GM23338 (cell line): Measurements from ENCODE around the gene KCNQ5. TPM values are rescaled to one million over a fixed set of nuclear protein-coding genes. Genes with fewer than 3 reads are reported as not detected.

Experiments used
- ATAC-seq: fragments of 200-7000 bp; cut with Tn5 transposase; 3 replicates; pipeline ENCODE4 v1.9.1; 2020
- DNase-seq: peaks from one replicate; pipeline ENCODE4 v3.0.0-alpha.2; 2015; ENCODE audit warnings: low spot score
- H2AFZ ChIP-seq: fragments of 200-600 bp; sonication (generic); 2 replicates; pipeline ENCODE4 v1.8.0; 2016; ENCODE audit warnings: antibody characterized with exemption, mild to moderate bottlenecking, moderate library complexity
- H3F3A ChIP-seq: fragments of 200-600 bp; sonication (generic); replicated peaks from 2 replicates; pipeline ENCODE4 v1.8.0; 2017; ENCODE audit warnings: antibody characterized with exemption, mixed run types, low read depth
- H3K27ac ChIP-seq: fragments of 200-600 bp; sonication (generic); 2 replicates; pipeline ENCODE4 v1.6.1; 2016; ENCODE audit warnings: low read depth
- H3K27me3 ChIP-seq: fragments of 200-600 bp; sonication (generic); 2 replicates; pipeline ENCODE4 v1.8.0; 2016; ENCODE audit warnings: mild to moderate bottlenecking, mixed run types, moderate library complexity; ENCODE audit not compliant: insufficient read depth
- H3K36me3 ChIP-seq: fragments of 200-600 bp; sonication (generic); 2 replicates; pipeline ENCODE4 v1.8.0; 2016; ENCODE audit warnings: mild to moderate bottlenecking; ENCODE audit not compliant: insufficient read depth
- H3K4me1 ChIP-seq: fragments of 200-600 bp; sonication (generic); 2 replicates; pipeline ENCODE4 v1.8.0; 2016; ENCODE audit warnings: mild to moderate bottlenecking, moderate library complexity; ENCODE audit not compliant: insufficient read depth
- H3K4me2 ChIP-seq: fragments of 200-600 bp; sonication (generic); 2 replicates; pipeline ENCODE4 v1.7.1; 2017; ENCODE audit warnings: mixed run types
- H3K4me3 ChIP-seq: fragments of 200-600 bp; sonication (generic); 2 replicates; pipeline ENCODE4 v1.6.1; 2016; ENCODE audit warnings: mixed run types
- H3K79me2 ChIP-seq: fragments of 200-600 bp; sonication (generic); replicated peaks from 2 replicates; pipeline ENCODE4 v1.8.0; 2017; ENCODE audit warnings: mild to moderate bottlenecking; ENCODE audit not compliant: insufficient read depth
- H3K9me2 ChIP-seq: fragments of 200-600 bp; sonication (generic); 2 replicates; pipeline ENCODE4 v1.8.0; 2017; ENCODE audit not compliant: insufficient read depth
- H4K20me1 ChIP-seq: fragments of 200-600 bp; sonication (generic); replicated peaks from 2 replicates; pipeline ENCODE4 v1.8.0; 2017; ENCODE audit warnings: mild to moderate bottlenecking; ENCODE audit not compliant: insufficient read depth
- H3K27ac Mint-ChIP-seq: 2 replicates; pipeline ENCODE4 v1.8.0; 2020; ENCODE audit warnings: inconsistent platforms, mild to moderate bottlenecking, moderate library complexity, mixed read lengths
- H3K27me3 Mint-ChIP-seq: 3 replicates; pipeline ENCODE4 v1.8.0; 2022; ENCODE audit warnings: low read depth, mild to moderate bottlenecking, moderate library complexity, mixed read lengths, inconsistent platforms; ENCODE audit not compliant: insufficient read depth, poor library complexity
- H3K36me3 Mint-ChIP-seq: 3 replicates; pipeline ENCODE4 v1.8.0; 2021; ENCODE audit warnings: low read depth, mild to moderate bottlenecking, inconsistent platforms, moderate library complexity, mixed read lengths
- H3K4me1 Mint-ChIP-seq: 3 replicates; pipeline ENCODE4 v1.8.0; 2020; ENCODE audit warnings: mild to moderate bottlenecking, inconsistent platforms, mixed read lengths
- H3K4me3 Mint-ChIP-seq: 3 replicates; pipeline ENCODE4 v1.8.0; 2021; ENCODE audit warnings: moderate library complexity, mild to moderate bottlenecking, inconsistent platforms, mixed read lengths
- H3K9me3 Mint-ChIP-seq: 3 replicates; pipeline ENCODE4 v1.8.0; 2020; ENCODE audit warnings: moderate library complexity, mild to moderate bottlenecking, inconsistent platforms, mixed read lengths
- CREB1 ChIP-seq: fragments of 250-450 bp; sonication (Bioruptor Pico); IDR thresholded peaks from 2 replicates; pipeline ENCODE4 v1.5.0; 2020; ENCODE audit warnings: low read depth, mild to moderate bottlenecking, moderate library complexity
- EZH2 ChIP-seq: fragments of 200-600 bp; sonication (generic); IDR thresholded peaks from one replicate; pipeline ENCODE4 v1.8.0; 2017; ENCODE audit warnings: antibody characterized with exemption, mild to moderate bottlenecking, low read depth; ENCODE audit not compliant: unreplicated experiment
- EZH2phosphoT487 ChIP-seq: fragments of 200-600 bp; sonication (generic); IDR thresholded peaks from one replicate; pipeline ENCODE4 v1.8.1; 2018; ENCODE audit warnings: antibody characterized with exemption; ENCODE audit not compliant: unreplicated experiment
- JUNB ChIP-seq: IDR thresholded peaks from one replicate; pipeline ENCODE4 v1.6.1; 2016; ENCODE audit warnings: antibody characterized with exemption; ENCODE audit not compliant: unreplicated experiment
- NANOG ChIP-seq: IDR thresholded peaks from 2 replicates; pipeline ENCODE4 v1.6.1; 2016; ENCODE audit warnings: antibody characterized with exemption, borderline replicate concordance
- POLR2AphosphoS5 ChIP-seq: IDR thresholded peaks from 2 replicates; pipeline ENCODE4 v1.6.1; 2016; ENCODE audit warnings: antibody characterized with exemption, low read depth
- STAT1 ChIP-seq: IDR thresholded peaks from one replicate; pipeline ENCODE4 v1.6.1; 2016; ENCODE audit warnings: antibody characterized with exemption; ENCODE audit not compliant: unreplicated experiment
- ZNF114 ChIP-seq: fragments of 250-450 bp; sonication (Bioruptor Pico); IDR thresholded peaks from 2 replicates; pipeline ENCODE4 v1.5.0; 2020; ENCODE audit warnings: mild to moderate bottlenecking, moderate library complexity
- ZNF331 ChIP-seq: fragments of 250-450 bp; sonication (Bioruptor Pico); IDR thresholded peaks from 2 replicates; pipeline ENCODE4 v1.5.0; 2020; ENCODE audit warnings: low read depth, mild to moderate bottlenecking, moderate library complexity
- polyA plus RNA-seq: library from polyadenylated mRNA; unstranded; fragments of >200 nt; fragmentation: Nextera tagmentation; extraction: Ambion mirVana; gene quantifications from 2 replicates; pipeline ENCODE4 v1.2.1, GENCODE V29; 2016
- total RNA-seq: library from RNA; depleted of rRNA; stranded (reverse); fragments of >200 nt; shearing (Covaris generic); gene quantifications from 2 replicates; pipeline ENCODE4 v1.2.3, GENCODE V29; 2014
- TF ChIP-seq, protein P1 (sequence below): fragments of 250-450 bp; sonication (Bioruptor Pico); IDR thresholded peaks from 2 replicates; pipeline ENCODE4 v1.5.0; 2020; ENCODE audit warnings: mild to moderate bottlenecking, moderate library complexity
- TF ChIP-seq, protein P2 (sequence below): IDR thresholded peaks from one replicate; pipeline ENCODE4 v1.6.1; 2018; ENCODE audit warnings: antibody characterized with exemption; ENCODE audit not compliant: unreplicated experiment
- TF ChIP-seq, protein P3 (sequence below), 2 experiments: fragments of 200-600 bp in 1 of 2; sonication (generic) in 1 of 2; conservative IDR thresholded peaks; 2 replicates each; pipeline versions ENCODE4 v1.5.1 to v1.6.1; 2016 to 2017; ENCODE audit warnings: antibody characterized with exemption in 2 of 2, low read depth in 2 of 2, mild to moderate bottlenecking in 2 of 2, moderate library complexity in 1 of 2
- TF ChIP-seq, protein P4 (sequence below): IDR thresholded peaks from 2 replicates; pipeline ENCODE4 v1.6.1; 2016; ENCODE audit warnings: antibody characterized with exemption

KCNQ5 gene
- total and polyA plus RNA-seq, 2 experiments from 2014 or later, result 0.68 to 0.87 TPM

DNA sequence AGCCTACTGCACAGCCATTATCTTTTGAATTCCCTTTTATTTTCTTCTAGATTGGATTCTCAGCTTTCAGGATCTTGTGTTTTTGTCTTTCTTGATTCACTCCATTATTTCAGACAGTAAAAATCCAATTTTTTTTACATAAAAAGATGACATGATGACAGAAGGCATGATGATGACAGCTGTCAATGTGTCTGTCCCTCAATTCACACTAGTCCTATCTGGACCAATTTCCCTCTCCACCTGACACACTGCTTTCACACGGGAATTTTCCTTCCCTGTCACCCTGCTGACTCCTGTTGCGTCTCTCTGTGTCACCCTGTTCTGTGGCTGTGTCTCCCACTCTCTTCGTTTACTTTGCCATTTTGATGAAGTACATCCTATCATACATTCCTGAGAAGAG, 529.9 kb downstream of the KCNQ5 start:
- Histone ChIP-seq H4K20me1 (no peaks in the 10 kb centered on the region), H3K27me3 (no peaks in the 10 kb centered on the region), H2AFZ (no peak overlapping the region), H3K4me3 (no peak overlapping the region), H3K9me2 (no peaks in the 10 kb centered on the region), H3K4me1 (no peaks in the 10 kb centered on the region), H3K4me2 (no peak overlapping the region), H3F3A (no peaks in the 10 kb centered on the region), H3K27ac (no peak overlapping the region), H3K79me2 (no peaks in the 10 kb centered on the region), H3K36me3 (no peaks in the 10 kb centered on the region)
- DNase-seq, result no peak
- H3K36me3 Mint-ChIP-seq, result peaks cover 3% of the 10 kb centered on the region; the same call in 1 of the 3 replicates
- H3K27me3 Mint-ChIP-seq, result peaks cover 4% of the 10 kb centered on the region
- ATAC-seq, result no peak
- no peak overlapping the region for H3K27ac Mint-ChIP-seq
- no peaks in the 10 kb centered on the region; the same call in 2 of the 3 replicates for H3K9me3 Mint-ChIP-seq
- no peaks in the 10 kb centered on the region; the same call in 2 of the 3 replicates for H3K4me1 Mint-ChIP-seq
- no peak for TF ChIP-seq JUNB
- TF ChIP-seq EZH2, result no peak
- no peak for TF ChIP-seq STAT1
- no peak for TF ChIP-seq NANOG
- TF ChIP-seq ZNF331 (CRISPR knock-in tag), result no peak
- TF ChIP-seq, protein P1, sequence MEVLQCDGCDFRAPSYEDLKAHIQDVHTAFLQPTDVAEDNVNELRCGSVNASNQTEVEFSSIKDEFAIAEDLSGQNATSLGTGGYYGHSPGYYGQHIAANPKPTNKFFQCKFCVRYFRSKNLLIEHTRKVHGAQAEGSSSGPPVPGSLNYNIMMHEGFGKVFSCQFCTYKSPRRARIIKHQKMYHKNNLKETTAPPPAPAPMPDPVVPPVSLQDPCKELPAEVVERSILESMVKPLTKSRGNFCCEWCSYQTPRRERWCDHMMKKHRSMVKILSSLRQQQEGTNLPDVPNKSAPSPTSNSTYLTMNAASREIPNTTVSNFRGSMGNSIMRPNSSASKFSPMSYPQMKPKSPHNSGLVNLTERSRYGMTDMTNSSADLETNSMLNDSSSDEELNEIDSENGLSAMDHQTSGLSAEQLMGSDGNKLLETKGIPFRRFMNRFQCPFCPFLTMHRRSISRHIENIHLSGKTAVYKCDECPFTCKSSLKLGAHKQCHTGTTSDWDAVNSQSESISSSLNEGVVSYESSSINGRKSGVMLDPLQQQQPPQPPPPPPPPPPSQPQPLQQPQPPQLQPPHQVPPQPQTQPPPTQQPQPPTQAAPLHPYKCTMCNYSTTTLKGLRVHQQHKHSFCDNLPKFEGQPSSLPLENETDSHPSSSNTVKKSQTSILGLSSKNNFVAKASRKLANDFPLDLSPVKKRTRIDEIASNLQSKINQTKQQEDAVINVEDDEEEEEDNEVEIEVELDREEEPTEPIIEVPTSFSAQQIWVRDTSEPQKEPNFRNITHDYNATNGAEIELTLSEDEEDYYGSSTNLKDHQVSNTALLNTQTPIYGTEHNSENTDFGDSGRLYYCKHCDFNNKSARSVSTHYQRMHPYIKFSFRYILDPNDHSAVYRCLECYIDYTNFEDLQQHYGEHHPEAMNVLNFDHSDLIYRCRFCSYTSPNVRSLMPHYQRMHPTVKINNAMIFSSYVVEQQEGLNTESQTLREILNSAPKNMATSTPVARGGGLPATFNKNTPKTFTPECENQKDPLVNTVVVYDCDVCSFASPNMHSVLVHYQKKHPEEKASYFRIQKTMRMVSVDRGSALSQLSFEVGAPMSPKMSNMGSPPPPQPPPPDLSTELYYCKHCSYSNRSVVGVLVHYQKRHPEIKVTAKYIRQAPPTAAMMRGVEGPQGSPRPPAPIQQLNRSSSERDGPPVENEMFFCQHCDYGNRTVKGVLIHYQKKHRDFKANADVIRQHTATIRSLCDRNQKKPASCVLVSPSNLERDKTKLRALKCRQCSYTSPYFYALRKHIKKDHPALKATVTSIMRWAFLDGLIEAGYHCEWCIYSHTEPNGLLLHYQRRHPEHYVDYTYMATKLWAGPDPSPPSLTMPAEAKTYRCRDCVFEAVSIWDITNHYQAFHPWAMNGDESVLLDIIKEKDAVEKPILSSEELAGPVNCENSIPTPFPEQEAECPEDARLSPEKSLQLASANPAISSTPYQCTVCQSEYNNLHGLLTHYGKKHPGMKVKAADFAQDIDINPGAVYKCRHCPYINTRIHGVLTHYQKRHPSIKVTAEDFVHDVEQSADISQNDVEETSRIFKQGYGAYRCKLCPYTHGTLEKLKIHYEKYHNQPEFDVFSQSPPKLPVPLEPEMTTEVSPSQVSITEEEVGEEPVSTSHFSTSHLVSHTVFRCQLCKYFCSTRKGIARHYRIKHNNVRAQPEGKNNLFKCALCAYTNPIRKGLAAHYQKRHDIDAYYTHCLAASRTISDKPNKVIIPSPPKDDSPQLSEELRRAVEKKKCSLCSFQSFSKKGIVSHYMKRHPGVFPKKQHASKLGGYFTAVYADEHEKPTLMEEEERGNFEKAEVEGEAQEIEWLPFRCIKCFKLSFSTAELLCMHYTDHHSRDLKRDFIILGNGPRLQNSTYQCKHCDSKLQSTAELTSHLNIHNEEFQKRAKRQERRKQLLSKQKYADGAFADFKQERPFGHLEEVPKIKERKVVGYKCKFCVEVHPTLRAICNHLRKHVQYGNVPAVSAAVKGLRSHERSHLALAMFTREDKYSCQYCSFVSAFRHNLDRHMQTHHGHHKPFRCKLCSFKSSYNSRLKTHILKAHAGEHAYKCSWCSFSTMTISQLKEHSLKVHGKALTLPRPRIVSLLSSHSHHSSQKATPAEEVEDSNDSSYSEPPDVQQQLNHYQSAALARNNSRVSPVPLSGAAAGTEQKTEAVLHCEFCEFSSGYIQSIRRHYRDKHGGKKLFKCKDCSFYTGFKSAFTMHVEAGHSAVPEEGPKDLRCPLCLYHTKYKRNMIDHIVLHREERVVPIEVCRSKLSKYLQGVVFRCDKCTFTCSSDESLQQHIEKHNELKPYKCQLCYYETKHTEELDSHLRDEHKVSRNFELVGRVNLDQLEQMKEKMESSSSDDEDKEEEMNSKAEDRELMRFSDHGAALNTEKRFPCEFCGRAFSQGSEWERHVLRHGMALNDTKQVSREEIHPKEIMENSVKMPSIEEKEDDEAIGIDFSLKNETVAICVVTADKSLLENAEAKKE (CRISPR knock-in tag), result no peak
- TF ChIP-seq ZNF114 (CRISPR knock-in tag), result no peak
- TF ChIP-seq, protein P2, sequence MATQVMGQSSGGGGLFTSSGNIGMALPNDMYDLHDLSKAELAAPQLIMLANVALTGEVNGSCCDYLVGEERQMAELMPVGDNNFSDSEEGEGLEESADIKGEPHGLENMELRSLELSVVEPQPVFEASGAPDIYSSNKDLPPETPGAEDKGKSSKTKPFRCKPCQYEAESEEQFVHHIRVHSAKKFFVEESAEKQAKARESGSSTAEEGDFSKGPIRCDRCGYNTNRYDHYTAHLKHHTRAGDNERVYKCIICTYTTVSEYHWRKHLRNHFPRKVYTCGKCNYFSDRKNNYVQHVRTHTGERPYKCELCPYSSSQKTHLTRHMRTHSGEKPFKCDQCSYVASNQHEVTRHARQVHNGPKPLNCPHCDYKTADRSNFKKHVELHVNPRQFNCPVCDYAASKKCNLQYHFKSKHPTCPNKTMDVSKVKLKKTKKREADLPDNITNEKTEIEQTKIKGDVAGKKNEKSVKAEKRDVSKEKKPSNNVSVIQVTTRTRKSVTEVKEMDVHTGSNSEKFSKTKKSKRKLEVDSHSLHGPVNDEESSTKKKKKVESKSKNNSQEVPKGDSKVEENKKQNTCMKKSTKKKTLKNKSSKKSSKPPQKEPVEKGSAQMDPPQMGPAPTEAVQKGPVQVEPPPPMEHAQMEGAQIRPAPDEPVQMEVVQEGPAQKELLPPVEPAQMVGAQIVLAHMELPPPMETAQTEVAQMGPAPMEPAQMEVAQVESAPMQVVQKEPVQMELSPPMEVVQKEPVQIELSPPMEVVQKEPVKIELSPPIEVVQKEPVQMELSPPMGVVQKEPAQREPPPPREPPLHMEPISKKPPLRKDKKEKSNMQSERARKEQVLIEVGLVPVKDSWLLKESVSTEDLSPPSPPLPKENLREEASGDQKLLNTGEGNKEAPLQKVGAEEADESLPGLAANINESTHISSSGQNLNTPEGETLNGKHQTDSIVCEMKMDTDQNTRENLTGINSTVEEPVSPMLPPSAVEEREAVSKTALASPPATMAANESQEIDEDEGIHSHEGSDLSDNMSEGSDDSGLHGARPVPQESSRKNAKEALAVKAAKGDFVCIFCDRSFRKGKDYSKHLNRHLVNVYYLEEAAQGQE, result no peak
- no peak for TF ChIP-seq CREB1 (CRISPR knock-in tag)
- TF ChIP-seq, protein P3, sequence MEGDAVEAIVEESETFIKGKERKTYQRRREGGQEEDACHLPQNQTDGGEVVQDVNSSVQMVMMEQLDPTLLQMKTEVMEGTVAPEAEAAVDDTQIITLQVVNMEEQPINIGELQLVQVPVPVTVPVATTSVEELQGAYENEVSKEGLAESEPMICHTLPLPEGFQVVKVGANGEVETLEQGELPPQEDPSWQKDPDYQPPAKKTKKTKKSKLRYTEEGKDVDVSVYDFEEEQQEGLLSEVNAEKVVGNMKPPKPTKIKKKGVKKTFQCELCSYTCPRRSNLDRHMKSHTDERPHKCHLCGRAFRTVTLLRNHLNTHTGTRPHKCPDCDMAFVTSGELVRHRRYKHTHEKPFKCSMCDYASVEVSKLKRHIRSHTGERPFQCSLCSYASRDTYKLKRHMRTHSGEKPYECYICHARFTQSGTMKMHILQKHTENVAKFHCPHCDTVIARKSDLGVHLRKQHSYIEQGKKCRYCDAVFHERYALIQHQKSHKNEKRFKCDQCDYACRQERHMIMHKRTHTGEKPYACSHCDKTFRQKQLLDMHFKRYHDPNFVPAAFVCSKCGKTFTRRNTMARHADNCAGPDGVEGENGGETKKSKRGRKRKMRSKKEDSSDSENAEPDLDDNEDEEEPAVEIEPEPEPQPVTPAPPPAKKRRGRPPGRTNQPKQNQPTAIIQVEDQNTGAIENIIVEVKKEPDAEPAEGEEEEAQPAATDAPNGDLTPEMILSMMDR (conservative IDR thresholded peaks at IDR 0.05; ENCODE audit: low read depth in 2 of 2), result no peak
- no peak for TF ChIP-seq EZH2phosphoT487
- TF ChIP-seq POLR2AphosphoS5, result no peak
- TF ChIP-seq, protein P4, sequence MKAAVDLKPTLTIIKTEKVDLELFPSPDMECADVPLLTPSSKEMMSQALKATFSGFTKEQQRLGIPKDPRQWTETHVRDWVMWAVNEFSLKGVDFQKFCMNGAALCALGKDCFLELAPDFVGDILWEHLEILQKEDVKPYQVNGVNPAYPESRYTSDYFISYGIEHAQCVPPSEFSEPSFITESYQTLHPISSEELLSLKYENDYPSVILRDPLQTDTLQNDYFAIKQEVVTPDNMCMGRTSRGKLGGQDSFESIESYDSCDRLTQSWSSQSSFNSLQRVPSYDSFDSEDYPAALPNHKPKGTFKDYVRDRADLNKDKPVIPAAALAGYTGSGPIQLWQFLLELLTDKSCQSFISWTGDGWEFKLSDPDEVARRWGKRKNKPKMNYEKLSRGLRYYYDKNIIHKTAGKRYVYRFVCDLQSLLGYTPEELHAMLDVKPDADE, result no peak
- no peak overlapping the region for H3K4me3 Mint-ChIP-seq
